NCI-H2227 (cell line): ENCODE measurements around the gene ZNF654.
"Not testable (repeated sequence)": the region's sequence is repeated elsewhere in the genome, so short reads cannot be mapped to it uniquely, and the experiment has no call there.

ENCODE experiments used
- DNase-seq: peaks from one replicate; lab custom pipeline; 2025; ENCODE audit not compliant: unreplicated experiment; lab: John Stamatoyannopoulos, UW

Gene ZNF654

DNA sequence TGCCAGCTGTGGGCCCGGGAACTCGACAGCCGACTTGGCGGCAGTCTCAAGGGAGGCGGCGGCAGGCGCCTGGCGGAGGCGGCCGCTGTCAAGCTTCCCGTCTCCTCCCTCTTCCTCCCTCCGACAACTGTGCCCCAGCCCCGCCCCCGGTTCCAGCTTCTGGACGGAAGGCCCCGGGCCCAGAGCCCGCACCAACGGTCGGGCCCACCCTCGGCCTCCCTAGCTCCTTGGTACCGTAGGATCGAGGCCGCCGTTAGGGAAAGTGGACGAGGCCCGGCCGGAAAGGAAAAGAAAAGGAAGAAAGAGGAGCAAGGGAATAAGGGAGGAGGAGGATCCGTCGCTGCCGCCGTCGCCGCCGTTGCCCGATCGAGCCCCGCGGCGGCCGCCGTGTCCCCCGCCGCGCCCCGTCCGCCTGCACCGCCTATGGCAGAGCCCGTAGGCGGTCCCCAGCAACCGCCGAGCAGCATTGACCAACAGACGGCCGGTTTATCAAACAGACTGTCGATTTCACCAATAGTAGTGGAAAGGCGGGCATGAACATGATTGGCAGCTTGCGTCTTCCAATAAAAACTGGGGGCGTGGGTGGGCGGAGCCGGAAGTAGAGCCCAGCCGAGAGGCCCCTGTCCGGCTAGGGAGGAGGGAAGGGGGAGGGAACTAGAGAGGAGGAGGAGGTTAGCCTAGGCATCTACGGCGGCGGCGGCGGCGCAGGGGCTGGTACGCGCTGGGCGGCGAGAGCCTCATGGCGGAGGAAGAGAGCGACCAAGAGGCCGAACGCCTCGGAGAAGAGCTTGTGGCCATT is at the start of gene ZNF654, which contains the start of gene CGGBP1:
TSS of gene ZNF654 (plus strand) at position 675 of the 799 bp plus-strand sequence. CDS start at position 740, 65 bp downstream.
TSS of gene CGGBP1 (minus strand) at position 425 of the 799 bp plus-strand sequence. CDS start 3,029 bp downstream, outside the sequence.
- peak; percentile 96 for DNase-seq

DNA sequence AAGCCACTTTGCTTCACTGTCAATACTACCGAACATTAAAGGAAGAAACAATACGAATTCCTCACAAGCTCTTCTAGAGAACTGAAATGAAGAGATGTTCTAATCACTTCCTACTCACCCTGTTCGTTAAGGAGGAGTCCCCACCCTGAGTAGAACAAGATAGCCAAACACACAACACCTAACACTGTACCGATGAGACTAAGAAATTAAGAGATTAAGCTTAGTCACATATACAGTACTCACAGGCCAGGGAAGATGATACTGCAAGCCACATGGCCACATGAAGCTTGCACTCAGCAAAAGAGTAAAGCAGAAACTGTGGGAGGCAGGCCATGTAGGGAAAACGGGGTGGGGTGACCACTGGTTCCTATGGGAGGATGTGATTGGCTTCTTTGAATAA is 48.2 kb upstream of the ZNF654 start:
- no peak for DNase-seq

DNA sequence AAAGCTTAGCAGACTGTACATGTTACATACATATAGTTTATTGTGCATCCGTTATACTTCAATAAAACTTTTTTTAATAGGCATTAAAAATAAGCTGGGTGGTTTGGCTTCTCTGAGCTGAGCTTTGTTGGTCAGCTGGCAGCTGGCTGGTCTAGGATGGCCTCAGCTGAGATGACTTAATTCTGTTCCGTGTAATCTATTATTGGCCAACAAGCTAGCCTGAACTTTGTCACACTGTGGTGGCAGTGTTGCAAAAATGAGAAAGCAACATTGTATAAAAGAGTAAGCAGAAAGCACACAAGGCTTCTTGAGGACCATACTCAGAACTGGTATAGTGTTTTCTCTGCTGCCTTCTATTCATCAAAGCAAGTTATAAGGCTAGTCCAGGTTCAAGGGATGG is 45.5 kb upstream of the ZNF654 start:
- DNase-seq, result no peak

DNA sequence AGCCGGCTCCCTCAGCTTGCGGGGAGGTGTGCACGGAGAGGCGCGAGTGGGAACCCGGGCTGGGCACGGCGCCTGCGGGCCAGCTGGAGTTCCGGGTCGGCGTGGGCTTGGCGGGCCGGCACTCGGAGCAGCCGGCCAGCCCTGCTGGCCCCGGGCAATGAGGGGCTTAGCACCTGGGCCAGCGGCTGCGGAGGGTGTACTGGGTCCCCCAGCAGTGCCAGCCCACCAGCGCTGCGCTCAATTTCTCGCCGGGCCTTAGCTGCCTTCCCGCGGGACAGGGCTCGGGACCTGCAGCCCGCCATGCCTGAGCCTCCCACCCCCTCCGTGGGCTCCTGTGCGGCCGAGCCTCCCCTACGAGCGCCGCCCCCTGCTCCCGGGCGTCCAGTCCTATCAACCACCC is 43.4 kb upstream of the ZNF654 start:
- not testable (repeated sequence) for DNase-seq

DNA sequence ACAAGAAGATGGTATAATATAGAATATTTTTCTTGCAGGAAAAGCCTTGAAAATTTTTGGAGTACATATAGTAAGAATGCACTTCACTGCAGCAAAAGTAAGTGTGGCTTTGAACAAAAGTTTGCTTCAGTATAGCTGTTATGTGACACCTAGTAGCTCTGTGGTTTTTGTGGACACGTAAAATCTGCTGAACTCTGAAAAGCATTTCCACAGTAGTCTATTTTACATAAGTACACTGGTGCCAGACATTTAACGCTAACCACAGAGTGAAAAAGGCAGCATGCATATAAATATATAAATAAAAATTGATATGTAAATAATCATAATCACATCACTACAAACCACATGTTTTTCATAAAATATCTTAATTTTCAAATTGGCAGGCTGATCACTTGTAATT is 40.0 kb upstream of the ZNF654 start:
- DNase-seq, result no peak

DNA sequence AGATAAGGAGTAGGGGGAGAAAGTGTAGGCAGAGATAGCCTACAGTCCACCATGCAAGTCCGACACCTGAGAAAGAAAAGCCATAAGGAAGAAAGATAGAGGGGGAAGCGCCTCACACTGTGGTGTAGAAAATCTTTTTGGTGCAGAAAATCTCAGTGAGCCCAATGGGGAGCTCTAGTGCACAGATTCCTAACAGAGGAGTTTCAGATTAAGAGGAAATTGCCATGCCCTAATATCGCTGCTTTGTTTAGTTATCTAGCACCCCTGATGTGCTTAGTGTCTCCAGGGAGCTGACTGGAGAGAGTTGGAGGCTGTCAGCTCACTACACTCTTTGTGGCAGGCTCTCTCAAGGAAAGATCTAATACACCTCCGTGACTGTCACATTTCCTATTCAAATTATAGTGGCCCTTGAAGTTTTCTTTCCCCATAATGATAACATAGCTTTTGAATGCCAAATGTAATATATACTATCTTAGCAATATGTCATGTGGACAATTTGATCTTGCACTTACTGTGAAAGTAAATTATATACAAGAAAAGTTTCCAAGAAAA is 34.0 kb upstream of the ZNF654 start:
- DNase-seq, result no peak

DNA sequence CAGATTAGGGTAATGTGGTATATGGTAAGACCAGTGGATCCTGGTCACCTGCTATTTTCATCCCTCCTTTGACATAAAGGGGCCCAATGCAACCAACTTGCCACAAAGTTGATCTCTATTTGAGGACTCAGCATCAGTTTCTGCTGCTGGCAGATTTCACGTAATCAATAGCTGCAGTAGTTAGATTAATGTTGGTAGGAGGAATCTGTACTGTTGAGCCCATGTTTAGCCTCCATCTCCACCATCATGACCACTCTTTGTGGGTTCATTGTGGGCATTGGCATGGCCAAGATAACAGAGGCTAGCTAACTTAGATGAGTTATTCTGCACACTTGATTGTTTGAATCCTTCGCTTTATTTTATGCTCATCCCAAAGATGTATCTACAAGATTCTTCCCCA is 30.2 kb upstream of the ZNF654 start:
- no peak for DNase-seq

DNA sequence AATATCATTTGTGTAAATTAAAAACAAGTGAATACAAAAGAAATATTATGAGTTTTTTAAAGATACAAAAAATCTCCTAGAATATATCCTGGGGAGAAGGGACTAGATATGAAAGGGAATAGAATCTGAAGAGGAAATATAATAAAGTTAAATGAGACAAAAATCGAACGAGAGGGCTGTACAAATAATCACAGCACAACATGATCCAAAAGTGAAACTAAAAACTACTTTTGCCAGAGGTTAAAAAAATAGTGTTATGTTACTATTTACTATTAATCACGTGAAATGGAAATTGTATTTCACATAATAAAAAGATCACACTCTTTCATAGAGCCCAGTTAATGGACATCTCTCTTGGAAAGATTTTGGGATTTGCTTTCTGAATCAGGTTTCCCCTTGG is 28.8 kb upstream of the ZNF654 start:
- DNase-seq, result no peak

DNA sequence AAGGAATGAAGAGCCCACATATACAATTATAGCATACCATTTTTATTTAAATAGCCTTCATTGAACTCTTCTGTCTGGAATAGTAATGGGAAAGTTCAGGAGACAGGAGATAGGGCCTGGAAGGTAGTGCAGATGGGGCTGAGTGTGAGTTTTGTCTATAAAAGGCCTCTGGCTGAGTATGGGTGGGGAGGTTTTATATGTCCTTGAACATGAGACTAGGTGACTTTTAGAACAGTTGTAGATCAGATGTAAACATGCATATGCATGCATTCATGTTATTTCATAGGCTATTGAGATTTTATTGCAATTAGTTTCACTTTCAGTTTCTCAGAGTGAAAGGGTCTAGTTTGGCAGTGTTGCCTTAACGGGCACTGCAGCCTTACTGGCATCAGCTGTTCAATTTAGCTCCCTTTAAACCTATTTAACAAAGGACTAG is 27.4 kb upstream of the ZNF654 start:
- peak; percentile 2 for DNase-seq

DNA sequence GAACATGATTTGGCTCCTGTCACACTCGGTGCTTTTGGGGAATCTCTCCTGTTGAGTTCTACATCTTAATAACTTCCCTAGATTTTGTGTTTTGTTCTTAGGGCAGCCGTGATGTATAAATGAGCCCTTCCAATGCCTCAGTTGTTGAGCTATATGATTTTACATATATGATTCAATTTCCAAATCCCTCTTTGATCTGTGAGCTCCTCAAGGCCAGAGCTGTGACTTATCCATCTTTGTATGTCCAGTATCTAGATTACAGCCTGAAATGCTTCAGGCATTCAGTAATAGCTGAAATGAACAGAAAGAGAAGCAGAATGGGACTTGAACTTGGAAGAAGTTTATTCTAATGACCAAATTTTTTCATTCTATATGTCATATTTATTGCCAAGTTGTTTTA is 26.8 kb upstream of the ZNF654 start:
- no peak for DNase-seq

DNA sequence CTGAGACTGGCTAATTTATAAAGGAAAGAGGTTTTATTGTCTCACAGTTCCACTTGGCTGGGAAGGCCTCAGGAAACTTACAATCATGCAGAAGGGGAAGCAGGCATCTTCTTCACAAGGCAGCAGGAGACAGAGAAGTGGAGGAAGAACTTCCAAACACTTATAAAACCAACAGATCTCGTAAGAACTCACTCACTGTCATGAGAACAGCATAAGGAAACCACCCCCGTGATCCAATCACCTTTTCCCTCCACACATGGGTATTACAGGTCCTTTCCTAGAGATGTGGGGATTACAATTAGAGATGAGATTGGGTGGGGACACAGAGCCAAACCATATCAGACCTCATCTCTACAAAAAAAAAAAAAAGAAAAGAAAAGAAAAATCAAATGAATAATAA is 26.0 kb upstream of the ZNF654 start:
- DNase-seq, result no peak

DNA sequence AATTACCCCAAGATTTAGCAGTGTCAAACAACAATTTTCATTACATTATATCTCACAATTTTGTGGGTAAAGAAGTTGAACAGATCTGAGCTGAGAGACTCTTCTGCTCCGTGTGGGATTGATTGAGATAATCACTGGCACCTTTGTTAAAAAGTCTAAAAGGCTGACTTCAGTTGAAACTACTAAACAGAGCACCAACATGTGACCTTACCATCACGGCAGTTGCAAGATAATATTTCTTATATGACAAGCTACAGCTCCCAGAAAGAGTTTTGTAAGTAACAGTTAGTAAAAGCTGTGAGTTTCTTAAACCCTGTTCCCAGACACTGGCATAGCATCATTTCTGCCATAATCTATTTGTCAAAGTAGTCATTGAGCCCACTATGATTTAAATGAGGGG is 25.2 kb upstream of the ZNF654 start:
- no peak for DNase-seq

DNA sequence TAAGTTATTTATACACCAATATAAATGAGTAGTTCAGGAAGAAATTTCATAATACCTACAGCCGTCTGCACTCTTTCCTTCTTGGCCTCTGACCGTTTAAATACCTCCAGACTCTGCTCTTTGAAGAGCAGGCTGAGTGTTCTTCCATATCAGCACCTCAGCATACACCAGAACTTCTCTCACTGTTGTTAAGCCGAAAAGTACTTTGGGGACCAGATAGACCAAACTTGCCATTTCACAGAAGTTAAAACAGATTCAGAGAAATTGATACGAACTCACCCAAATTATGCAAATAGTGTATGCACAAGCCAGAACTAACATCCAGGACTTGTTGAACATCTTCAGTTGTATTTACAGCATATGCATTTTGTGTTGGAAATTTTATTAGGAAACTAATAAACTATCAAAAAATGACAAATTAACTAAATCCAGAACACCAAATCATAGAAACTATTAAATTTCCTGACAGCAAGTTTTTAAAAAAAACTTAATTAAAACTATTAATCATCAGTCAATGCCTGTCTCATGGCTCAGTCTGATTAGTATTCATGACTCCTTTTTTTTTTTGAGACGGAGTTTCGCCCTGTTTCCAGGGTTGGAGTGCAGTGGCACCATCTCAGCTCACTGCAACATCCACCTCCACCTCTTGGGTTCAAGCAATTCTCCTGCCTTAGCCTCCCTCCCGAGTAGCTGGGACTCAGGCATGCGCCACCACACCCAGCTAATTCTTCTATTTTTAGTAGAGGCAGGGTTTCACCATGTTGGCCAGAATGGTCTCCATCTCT is 24.4 kb upstream of the ZNF654 start:
- no peak for DNase-seq

DNA sequence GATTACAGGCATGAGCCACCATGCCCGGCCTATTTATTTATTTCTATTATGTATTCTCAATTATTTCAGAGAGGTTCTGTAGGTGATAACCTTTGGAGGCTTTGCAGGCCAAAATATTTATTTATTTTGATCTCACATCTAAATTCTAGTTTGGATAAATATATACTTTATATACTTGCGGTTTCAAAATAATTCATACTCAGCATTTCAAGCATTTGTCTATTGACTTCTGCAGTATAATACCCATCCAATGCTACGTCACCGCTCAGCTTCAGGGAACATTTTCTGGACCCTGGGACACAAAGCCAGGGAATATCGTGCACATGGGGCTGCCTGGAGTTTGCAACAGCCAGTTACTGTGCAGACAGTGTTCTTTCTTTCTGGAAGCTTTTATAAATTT is 22.8 kb upstream of the ZNF654 start:
- no peak for DNase-seq

DNA sequence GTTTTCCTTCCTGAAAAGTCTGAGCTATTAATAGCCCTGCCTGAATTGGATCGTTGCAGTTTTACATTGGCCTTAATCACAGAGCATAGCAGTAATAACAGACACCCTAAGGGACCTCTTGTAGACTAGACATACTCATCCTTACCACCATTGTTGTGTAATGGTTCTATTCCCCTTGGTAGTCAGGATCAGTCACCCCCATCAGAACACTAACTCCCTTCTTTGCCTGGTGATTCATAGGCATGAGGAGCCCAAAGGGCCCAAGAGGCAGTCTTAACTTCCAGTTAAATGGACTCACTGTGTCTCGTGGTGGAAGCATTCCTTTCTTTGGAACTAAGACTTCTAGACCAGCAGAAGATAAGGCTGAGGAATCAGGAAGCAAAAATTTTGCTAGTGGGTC is 20.5 kb upstream of the ZNF654 start:
- no peak for DNase-seq

DNA sequence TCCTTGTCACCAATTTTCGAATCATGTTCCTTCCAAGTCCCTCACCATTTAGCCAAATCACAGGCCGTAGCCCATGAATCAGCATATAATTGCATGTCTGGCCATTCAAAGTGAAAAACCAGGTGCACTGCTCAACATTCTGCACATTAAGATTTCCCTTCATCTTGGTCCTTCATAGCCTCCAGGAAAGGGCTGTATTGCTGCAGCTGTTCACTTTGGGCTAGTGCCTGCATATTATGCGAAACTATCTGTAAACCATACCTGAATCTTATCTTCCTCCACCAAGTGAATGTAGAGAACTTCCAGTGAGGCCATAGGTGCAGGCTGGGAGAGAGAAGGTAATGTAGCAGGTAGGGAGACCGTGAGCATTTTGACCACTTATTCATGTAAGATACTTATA is 18.5 kb upstream of the ZNF654 start:
- no peak for DNase-seq

DNA sequence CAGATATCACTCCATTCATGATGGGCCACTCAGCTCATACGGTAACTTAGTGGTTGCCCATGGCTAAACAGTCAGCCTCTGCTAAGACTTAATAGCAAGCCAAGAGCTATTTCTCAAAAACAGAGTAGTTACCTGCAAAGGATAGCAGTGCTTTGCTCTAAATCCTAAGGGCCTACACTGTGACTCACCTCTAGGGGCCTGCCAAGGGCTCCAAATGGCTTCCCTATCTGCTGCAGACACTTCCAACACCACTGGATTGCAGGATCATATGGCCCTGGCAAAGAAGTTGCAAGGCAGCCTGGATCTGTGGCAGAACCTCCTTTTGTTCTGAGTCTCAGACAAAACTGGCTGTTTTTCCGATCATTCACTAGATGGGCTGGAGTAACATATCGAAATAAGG is 18.1 kb upstream of the ZNF654 start:
- no peak for DNase-seq

DNA sequence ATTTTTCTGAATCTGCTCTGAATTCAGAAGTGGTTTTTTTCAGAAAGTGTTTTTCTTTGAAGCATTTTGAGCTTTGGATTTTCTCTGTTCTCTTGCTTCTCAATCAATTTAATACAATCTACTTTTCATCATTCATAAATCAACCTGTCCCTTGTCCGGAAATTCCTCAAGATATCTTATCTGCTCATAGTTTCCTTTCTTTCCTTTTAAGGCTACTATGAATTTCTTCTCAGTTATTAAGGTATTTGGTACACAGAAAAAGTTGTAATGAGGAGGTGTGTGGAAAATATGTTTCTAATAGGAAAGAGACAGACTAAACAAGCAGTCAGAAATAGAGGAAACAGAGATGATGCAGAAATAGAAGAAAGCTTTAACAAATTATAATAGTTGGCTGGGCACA is 14.6 kb upstream of the ZNF654 start:
- no peak for DNase-seq

DNA sequence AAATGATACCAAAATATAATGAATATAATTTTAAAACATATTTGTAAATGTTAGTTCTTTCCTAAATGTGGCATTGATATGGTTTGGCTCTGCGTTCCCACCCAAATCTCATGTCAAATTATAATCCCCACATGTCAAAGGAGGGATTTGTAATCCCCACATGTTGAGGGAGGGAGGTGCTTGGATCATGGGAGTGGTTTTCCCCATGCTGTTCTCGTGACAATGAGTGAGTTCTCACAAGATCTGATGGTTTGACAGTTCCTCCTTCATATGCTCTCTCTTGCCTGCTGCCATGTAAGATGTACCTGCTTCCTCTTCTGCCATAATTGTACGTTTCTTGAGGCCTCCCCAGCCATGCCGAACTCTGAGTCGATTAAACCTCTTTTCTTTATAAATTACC is 12.3 kb upstream of the ZNF654 start:
- DNase-seq, result no peak

DNA sequence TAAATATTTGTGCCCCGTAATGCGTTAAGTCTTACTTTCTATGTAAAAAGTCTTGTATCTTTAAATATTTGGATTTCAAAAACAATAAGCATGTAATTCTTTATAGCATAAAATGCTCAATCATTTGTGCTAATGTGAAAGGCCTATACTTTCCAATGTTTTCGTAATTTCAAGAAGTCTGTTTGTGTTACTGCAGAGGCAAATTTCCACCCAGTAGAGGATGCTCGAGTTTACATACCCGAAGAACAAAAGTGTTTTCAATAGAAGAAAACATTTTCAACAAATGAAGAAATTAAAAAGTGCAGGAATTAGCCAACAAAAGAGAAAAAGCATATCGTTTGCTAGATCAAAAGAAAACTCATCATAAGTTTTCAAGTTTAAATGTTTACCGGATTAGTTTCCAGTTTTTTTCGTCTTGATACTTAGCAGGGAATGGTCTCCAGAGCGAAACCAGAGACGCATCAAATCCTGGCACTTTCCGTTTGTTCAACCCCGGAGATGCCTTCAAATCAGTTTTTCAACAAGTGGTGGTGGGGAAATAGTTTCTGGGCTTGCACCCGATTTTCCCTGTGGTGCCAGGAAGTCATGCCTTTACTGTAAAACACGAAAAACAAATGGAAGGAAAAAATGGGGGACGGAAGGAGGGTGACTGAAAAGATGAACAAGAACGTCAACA is 1.3 kb upstream of the ZNF654 start:
- no peak for DNase-seq

DNA sequence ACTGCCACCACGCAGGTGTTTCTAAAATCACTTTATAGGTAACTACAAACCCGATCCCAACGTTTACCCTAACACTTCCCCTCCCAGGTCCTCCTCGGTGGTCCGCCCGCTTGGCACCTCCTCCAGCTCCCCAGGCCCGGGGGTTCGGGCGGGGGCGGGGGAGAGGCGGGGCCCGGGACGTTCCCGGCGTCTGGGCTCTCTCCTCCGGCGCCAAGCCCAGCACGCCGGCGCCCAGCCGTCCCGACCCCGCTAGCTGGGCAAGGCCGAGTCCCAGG is 812 bp upstream of the ZNF654 start:
- no peak for DNase-seq
